ENCODE data around the gene CDH5. TPM values are rescaled to one million over a fixed set of nuclear protein-coding genes. Genes with fewer than 3 reads are reported as not detected.

CDH5 gene
- total and polyA plus RNA-seq, 2 of the 4 experiments (the other 2 are of a cell fraction), result not detected

- no peak for TF ChIP-seq CTCF (conservative IDR thresholded peaks at IDR 0.05; ENCODE audit: low read depth, low read length)
- no peak for TF ChIP-seq ELK1 (IDR thresholded peaks at IDR 0.05; ENCODE audit: borderline replicate concordance, low read depth, low read length)
- TF ChIP-seq RCOR1 (IDR thresholded peaks at IDR 0.05; ENCODE audit: insufficient replicate concordance, low read length), result no peak
- no peak for TF ChIP-seq POLR2A (IDR thresholded peaks at IDR 0.05; ENCODE audit: low read depth, low read length)
- no peak for TF ChIP-seq CEBPB (IDR thresholded peaks at IDR 0.05; ENCODE audit: low read depth, low read length)
- no peak for TF ChIP-seq SMC3 (IDR thresholded peaks at IDR 0.05; ENCODE audit: low read depth, low read length)
- TF ChIP-seq RFX5 (IDR thresholded peaks at IDR 0.05; ENCODE audit: low read depth, low read length), result no peak
- TF ChIP-seq MAZ (IDR thresholded peaks at IDR 0.05; ENCODE audit: borderline replicate concordance, low read depth, low read length), result no peak
- TF ChIP-seq RAD21 (IDR thresholded peaks at IDR 0.05; ENCODE audit: low read length), result no peak
- TF ChIP-seq USF2 (IDR thresholded peaks at IDR 0.05; ENCODE audit: low read depth, low read length), result no peak
- no peak for TF ChIP-seq MXI1 (IDR thresholded peaks at IDR 0.05; ENCODE audit: borderline replicate concordance, low read depth, low read length)
- TF ChIP-seq CHD1 (IDR thresholded peaks at IDR 0.05; ENCODE audit: low read depth, low read length), result no peak
- no peak for TF ChIP-seq FOS (IDR thresholded peaks at IDR 0.05; ENCODE audit: low read depth, low read length)
- no peak for TF ChIP-seq BHLHE40 (IDR thresholded peaks at IDR 0.05; ENCODE audit: low read depth, low read length)
- TF ChIP-seq MAFK (IDR thresholded peaks at IDR 0.05; ENCODE audit: low read depth, low read length), result no peak
- TF ChIP-seq NFE2L2 (IDR thresholded peaks at IDR 0.05; ENCODE audit: low read depth, low read length), result no peak
- H3K27ac ChIP-seq (ENCODE audit: insufficient read depth, low read length), result no peak overlapping the region
- H3K79me1 ChIP-seq (ENCODE audit: low read depth in 1 of 2, low read length in 2 of 2), result no peaks in the 10 kb centered on the region
- H2AFZ ChIP-seq (replicated peaks; ENCODE audit: low read length, poor library complexity), result no peak overlapping the region
- H4K20me1 ChIP-seq (ENCODE audit: insufficient read depth, low read length), result no peaks in the 10 kb centered on the region
- intact Hi-C loops (cut with micrococcal nuclease), result no loop called here
- no peak overlapping the region for H3K4me2 ChIP-seq (ENCODE audit: low read depth, low read length)
- H3K4ac ChIP-seq (ENCODE audit: low read depth, low read length), result no peak overlapping the region
- H3K9me3 ChIP-seq (ENCODE audit: control insufficient read depth, insufficient read depth, low read length), result peaks cover 2% of the 10 kb centered on the region; the same call in 1 of the 2 replicates
- WGBS, 2 experiments (ENCODE audit: extremely low coverage in 2 of 2, insufficient read length in 1 of 2), result no CpG with 5 or more reads among the region's 3 CpGs
- H2BK5ac ChIP-seq (ENCODE audit: low read depth, low read length, poor library complexity, severe bottlenecking), result no peak overlapping the region
- no peaks in the 10 kb centered on the region for H3K9me1 ChIP-seq (ENCODE audit: insufficient read depth, low read length)
- H2AK5ac ChIP-seq (ENCODE audit: low read depth, low read length), result no peak overlapping the region
- no peak overlapping the region for H2AK9ac ChIP-seq (replicated peaks; ENCODE audit: low read depth, low read length, poor library complexity)
- H4K91ac ChIP-seq (ENCODE audit: insufficient read depth, low read depth, low read length), result no peak overlapping the region
- no peak overlapping the region for H2BK20ac ChIP-seq (ENCODE audit: low read depth, low read length)
- H3K4me1 ChIP-seq (ENCODE audit: control insufficient read depth, insufficient read depth, low read length), result no peaks in the 10 kb centered on the region
- H3K14ac ChIP-seq (replicated peaks; ENCODE audit: low read depth, low read length), result no peak overlapping the region
- H4K5ac ChIP-seq (ENCODE audit: low read depth, low read length), result no peak overlapping the region
- H3K18ac ChIP-seq (ENCODE audit: low read depth, low read length), result no peak overlapping the region
- ATAC-seq (ENCODE audit: low read depth), result no peak
- ChIA-PET CTCF (no interaction called here), POLR2A (ENCODE audit: unreplicated experiment) (no interaction called here)
- H4K8ac ChIP-seq (ENCODE audit: low read depth in 2 of 2, low read length in 2 of 2), result no peak overlapping the region
- in situ Hi-C loops (cut with MboI; ENCODE audit: low sequenced_read_pairs), result no loop called here
- no peak overlapping the region for H3K56ac ChIP-seq (ENCODE audit: extremely low read depth, insufficient read depth, low read length)
- no peak overlapping the region for H3K9ac ChIP-seq (ENCODE audit: low read depth, low read length)
- H2BK120ac ChIP-seq (ENCODE audit: low read depth, low read length), result no peak overlapping the region
- BruUV-seq (replicated peaks), result no TSS peak
- H3K27me3 ChIP-seq (ENCODE audit: control insufficient read depth, insufficient read depth, low read length), result peaks cover 41% of the 10 kb centered on the region
- H3K4me3 ChIP-seq (ENCODE audit: insufficient read depth, low read depth, low read length), result no peak overlapping the region
- H2BK15ac ChIP-seq (ENCODE audit: low read depth, low read length), result no peak overlapping the region
- H3K23ac ChIP-seq (ENCODE audit: low read depth, low read length), result no peak overlapping the region
- dilution Hi-C loops (cut with HindIII; ENCODE audit: low sequenced_read_pairs, unreplicated experiment), result no loop called here
- no peaks in the 10 kb centered on the region for H3K36me3 ChIP-seq (ENCODE audit: control insufficient read depth, insufficient read depth, low read length)
- no peak for DNase-seq
These were observed 53.0 kb downstream of the CDH5 start for GRCh38 chr16:66419527-66419926.

Measured in IMR-90 (cell line).